ENCODE measurements around the gene RABGGTA. TPM values are rescaled to one million over a fixed set of nuclear protein-coding genes. Genes with fewer than 3 reads are reported as not detected.

The RABGGTA gene
- total RNA-seq, 4 donors from 2014 or later: 29.8 to 44.8 (median 33.5) TPM

DNA sequence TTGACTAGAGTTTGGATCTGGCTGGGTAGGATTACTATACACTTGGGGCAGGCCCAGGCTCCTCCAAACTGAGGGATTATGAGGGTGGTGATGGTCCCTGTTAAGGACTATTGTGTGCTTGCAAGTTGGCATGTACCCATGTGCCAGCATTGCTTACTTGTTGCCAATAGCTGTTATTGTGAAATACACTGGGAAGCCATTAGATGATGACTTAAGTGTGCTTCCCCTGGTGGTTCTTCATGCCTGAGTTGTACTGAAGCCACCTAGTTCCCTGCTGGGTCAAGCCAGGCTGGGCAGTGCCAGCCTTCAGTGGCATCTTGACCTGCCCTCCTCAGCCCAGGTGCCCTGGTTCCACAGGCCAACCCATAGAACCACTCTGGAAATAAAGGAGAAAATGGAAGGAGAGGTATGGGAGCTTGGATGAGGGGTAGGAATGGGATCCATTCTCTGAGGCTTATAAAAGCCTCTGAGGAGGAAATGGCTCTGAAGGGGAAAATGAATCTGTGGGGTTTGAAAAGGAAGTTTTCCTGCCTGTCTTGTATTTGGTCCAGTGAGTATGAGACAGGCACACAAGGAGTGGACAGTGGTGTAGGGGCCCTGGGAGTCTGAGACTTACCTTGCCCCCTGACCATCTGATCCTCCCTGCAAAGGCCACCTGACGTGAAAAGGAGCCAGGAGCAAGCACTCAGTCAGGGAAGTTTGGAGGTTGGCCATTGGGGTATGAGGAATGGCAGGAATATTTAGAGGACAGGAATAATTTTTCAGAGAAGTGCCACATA, 40.6 kb upstream of the RABGGTA start:
- TF ChIP-seq, protein P1, sequence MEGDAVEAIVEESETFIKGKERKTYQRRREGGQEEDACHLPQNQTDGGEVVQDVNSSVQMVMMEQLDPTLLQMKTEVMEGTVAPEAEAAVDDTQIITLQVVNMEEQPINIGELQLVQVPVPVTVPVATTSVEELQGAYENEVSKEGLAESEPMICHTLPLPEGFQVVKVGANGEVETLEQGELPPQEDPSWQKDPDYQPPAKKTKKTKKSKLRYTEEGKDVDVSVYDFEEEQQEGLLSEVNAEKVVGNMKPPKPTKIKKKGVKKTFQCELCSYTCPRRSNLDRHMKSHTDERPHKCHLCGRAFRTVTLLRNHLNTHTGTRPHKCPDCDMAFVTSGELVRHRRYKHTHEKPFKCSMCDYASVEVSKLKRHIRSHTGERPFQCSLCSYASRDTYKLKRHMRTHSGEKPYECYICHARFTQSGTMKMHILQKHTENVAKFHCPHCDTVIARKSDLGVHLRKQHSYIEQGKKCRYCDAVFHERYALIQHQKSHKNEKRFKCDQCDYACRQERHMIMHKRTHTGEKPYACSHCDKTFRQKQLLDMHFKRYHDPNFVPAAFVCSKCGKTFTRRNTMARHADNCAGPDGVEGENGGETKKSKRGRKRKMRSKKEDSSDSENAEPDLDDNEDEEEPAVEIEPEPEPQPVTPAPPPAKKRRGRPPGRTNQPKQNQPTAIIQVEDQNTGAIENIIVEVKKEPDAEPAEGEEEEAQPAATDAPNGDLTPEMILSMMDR (IDR thresholded peaks at IDR 0.05): no peak
- no peak for TF ChIP-seq POLR2A (IDR thresholded peaks at IDR 0.05)
- Histone ChIP-seq H3K27me3 (no peaks in the 10 kb centered on the region), H3K9me3 (no peaks in the 10 kb centered on the region), H3K36me3 (no peaks in the 10 kb centered on the region), H3K27ac (peak overlapping the region; percentile 82 to 89 (median 84)), H3K4me1 (peaks cover 19 to 73% of the 10 kb centered on the region in 2 donors), H3K4me3 (replicated peaks in 1 of 3) (peak overlapping the region in 1 of 3 donors; percentile 35)
- DNase-seq: peak; percentile 46 to 52
- 100% methylated on average over 1 of the region's 1 CpG for WGBS, 2 donors
- intact Hi-C loops (cut with DNase I): no loop called here

DNA sequence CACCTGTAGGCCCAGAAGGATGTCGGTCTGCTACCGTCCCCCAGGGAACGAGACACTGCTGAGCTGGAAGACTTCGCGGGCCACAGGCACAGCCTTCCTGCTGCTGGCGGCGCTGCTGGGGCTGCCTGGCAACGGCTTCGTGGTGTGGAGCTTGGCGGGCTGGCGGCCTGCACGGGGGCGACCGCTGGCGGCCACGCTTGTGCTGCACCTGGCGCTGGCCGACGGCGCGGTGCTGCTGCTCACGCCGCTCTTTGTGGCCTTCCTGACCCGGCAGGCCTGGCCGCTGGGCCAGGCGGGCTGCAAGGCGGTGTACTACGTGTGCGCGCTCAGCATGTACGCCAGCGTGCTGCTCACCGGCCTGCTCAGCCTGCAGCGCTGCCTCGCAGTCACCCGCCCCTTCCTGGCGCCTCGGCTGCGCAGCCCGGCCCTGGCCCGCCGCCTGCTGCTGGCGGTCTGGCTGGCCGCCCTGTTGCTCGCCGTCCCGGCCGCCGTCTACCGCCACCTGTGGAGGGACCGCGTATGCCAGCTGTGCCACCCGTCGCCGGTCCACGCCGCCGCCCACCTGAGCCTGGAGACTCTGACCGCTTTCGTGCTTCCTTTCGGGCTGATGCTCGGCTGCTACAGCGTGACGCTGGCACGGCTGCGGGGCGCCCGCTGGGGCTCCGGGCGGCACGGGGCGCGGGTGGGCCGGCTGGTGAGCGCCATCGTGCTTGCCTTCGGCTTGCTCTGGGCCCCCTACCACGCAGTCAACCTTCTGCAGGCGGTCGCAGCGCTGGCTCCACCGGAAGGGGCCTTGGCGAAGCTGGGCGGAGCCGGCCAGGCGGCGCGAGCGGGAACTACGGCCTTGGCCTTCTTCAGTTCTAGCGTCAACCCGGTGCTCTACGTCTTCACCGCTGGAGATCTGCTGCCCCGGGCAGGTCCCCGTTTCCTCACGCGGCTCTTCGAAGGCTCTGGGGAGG, 39.5 kb upstream of the RABGGTA start, which contains the start of gene LTB4R:
LTB4R (plus strand) TSS at position 857 of the 959 bp plus-strand sequence. CDS start 4,150 bp downstream, outside the sequence.
- TF ChIP-seq, protein P1 (IDR thresholded peaks at IDR 0.05): peak in 5 of 6 experiments; percentile 14 to 62 (median 44)
- peak in 1 of 2 donors; percentile 49 for TF ChIP-seq POLR2A (IDR thresholded peaks at IDR 0.05)
- intact Hi-C loops (cut with DNase I): no loop called here
- DNase-seq: peak; percentile 83 to 84
- H3K27ac ChIP-seq: peak within 1 kb of the TSS; percentile 82 to 89 (median 84)
- H3K4me3 ChIP-seq (replicated peaks in 1 of 3): peak within 1 kb of the TSS in 1 of 3 donors; percentile 35
- peaks cover 5% of the 10 kb centered on the region in 2 donors for H3K36me3 ChIP-seq
- WGBS, 2 donors: 14 to 23% methylated on average over 5 to 17 of the region's 99 CpGs
- no peaks in the 10 kb centered on the region for H3K9me3 ChIP-seq
- H3K4me1 ChIP-seq: peaks cover 19 to 63% of the 10 kb centered on the region in 2 donors
- no peaks in the 10 kb centered on the region for H3K27me3 ChIP-seq

DNA sequence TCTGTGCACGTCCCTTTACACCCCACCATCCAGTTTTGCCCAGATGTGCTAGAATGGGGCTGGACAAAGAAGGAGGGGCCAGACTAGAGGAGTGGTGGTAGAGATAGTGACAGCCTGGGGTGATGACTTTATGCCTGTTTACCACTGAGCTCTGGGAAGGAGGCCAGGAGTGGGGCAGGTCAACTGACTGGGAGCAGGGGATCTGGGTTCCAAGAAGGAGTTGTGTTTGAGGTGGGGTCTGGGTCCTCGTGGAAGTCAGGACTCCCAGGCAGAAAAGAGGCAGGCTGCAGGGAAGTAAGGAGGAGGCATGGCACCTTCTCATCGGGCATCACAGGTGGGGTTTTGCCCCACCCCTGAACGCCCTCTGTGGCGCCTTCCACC, 38.9 kb upstream of the RABGGTA start:
- peak overlapping the region in 1 of 3 donors; percentile 35 for H3K4me3 ChIP-seq (replicated peaks in 1 of 3)
- no peak for DNase-seq
- peaks cover 19 to 57% of the 10 kb centered on the region in 2 donors for H3K4me1 ChIP-seq
- H3K36me3 ChIP-seq: peaks cover 12% of the 10 kb centered on the region in 2 donors
- no peaks in the 10 kb centered on the region for H3K9me3 ChIP-seq
- H3K27ac ChIP-seq: peak overlapping the region in 2 of 3 donors; percentile 82 to 89
- WGBS, 2 donors: 38 to 53% methylated on average over 3 to 5 of the region's 5 CpGs
- H3K27me3 ChIP-seq: no peaks in the 10 kb centered on the region
- no peak for TF ChIP-seq POLR2A (IDR thresholded peaks at IDR 0.05)
- TF ChIP-seq, protein P1 (IDR thresholded peaks at IDR 0.05): no peak
- intact Hi-C loops (cut with DNase I): no loop called here

DNA sequence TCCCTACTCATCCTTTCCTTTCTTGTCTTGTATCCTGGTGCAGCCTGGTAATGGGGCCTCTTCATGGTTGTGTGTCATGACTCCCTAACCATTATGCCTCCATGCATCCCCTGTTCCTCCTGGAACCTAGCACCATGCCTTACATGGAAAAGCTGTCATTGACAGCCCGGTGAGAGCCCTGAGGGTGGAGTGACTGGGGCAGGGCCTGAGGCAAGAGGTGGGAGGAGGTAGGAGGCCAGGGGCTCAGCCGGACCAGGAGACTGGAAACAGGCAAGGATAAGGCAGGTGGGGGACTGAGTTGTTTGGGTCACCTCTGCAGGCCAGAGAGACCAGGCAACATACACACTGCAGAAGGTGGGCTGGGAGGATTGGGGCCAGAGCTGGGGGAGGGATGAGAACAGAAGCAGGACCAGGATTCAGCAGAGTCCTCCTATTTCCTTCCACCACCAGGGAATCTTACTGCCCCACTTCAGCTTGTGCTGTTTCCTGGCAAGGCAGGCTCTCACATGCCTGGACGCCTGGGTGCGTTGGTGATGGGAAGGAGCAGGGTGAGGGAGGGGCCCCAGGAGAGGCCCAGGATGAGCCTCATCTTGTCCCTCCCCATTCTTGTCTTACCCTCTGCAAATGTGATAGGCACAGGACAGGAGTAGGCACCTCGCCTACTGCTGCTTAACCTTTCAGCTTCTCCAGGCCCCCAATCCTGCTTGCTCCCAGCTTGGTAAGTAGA, 38.3 kb upstream of the RABGGTA start, which contains the start of gene LTB4R2:
LTB4R2 (plus strand) TSS at position 603 of the 727 bp plus-strand sequence. CDS start 525 bp downstream, outside the sequence.
- WGBS, 2 donors: 78 to 81% methylated on average over 5 of the region's 5 CpGs
- no peaks in the 10 kb centered on the region for H3K9me3 ChIP-seq
- H3K36me3 ChIP-seq: peaks cover 16 to 17% of the 10 kb centered on the region in 2 donors
- no peaks in the 10 kb centered on the region for H3K27me3 ChIP-seq
- intact Hi-C loops (cut with DNase I): no loop called here
- no peak for DNase-seq
- peaks cover 19 to 52% of the 10 kb centered on the region in 2 donors for H3K4me1 ChIP-seq
- H3K4me3 ChIP-seq (replicated peaks in 1 of 3): peak within 1 kb of the TSS in 1 of 3 donors; percentile 35
- TF ChIP-seq, protein P1 (IDR thresholded peaks at IDR 0.05): no peak
- TF ChIP-seq POLR2A (IDR thresholded peaks at IDR 0.05): no peak
- peak within 1 kb of the TSS; percentile 82 to 89 (median 84) for H3K27ac ChIP-seq
